ENCODE measurements around the gene GALNT16. TPM values are rescaled to one million over a fixed set of nuclear protein-coding genes. Genes with fewer than 3 reads are reported as not detected.

Gene GALNT16
- total and polyA plus RNA-seq, 2 donors (not counting 3 experiments of a cell fraction or from before 2014, with no cell fraction given): 0.39 to 0.49 TPM

GRCh38 chr14:69325086-69325485 lies 65.1 kb downstream of the GALNT16 start:
- POLR2A ChIA-PET: no interaction called here
- no peaks in the 10 kb centered on the region for H3K9me3 ChIP-seq (replicated peaks; ENCODE audit: control insufficient read depth, insufficient read depth, low read length)
- H3K79me2 ChIP-seq (ENCODE audit: control insufficient read depth, insufficient read depth, low read length): no peaks in the 10 kb centered on the region
- no peaks in the 10 kb centered on the region for H4K20me1 ChIP-seq (replicated peaks; ENCODE audit: control insufficient read depth, extremely low read depth, insufficient read depth, low read length)
- H3K9ac ChIP-seq (replicated peaks; ENCODE audit: extremely low read depth, insufficient read depth, low read length): no peak overlapping the region
- no peaks in the 10 kb centered on the region for H3K4me1 ChIP-seq (ENCODE audit: control insufficient read depth, extremely low read depth, insufficient read depth, low read length)
- intact Hi-C loops (cut with micrococcal nuclease) (no loop called here), dilution Hi-C loops (cut with MboI; ENCODE audit: extremely low pct_ligation_motif_present, low sequenced_read_pairs) (no loop called here)
- FAIRE-seq (no peak), DNase-seq (ENCODE audit: low read depth, low spot score) (no peak)
- no peak overlapping the region for H3K27ac ChIP-seq (ENCODE audit: insufficient read depth, low read depth, low read length)
- TF ChIP-seq EZH2 (IDR thresholded peaks at IDR 0.05; ENCODE audit: borderline replicate concordance, low read depth, low read length, severe bottlenecking) (no peak), MYC (IDR thresholded peaks at IDR 0.05; ENCODE audit: low read depth, low read length) (no peak), GATA2 (IDR thresholded peaks at IDR 0.05; ENCODE audit: insufficient read depth, insufficient read length, low read depth, low read length) (no peak)
- H3K4me2 ChIP-seq (ENCODE audit: insufficient read depth, low read length): no peak overlapping the region
- no peaks in the 10 kb centered on the region for H3K36me3 ChIP-seq (ENCODE audit: control insufficient read depth in 2 of 2, extremely low read depth in 1 of 2, insufficient read depth in 2 of 2, low read length in 2 of 2)
- no peak overlapping the region for H2AFZ ChIP-seq (ENCODE audit: low read depth, low read length)
- CTCF ChIA-PET: no interaction called here
- H3K9me1 ChIP-seq (replicated peaks; ENCODE audit: control insufficient read depth, extremely low read depth, insufficient read depth, low read length): no peaks in the 10 kb centered on the region
- H3K4me3 ChIP-seq (replicated peaks in 1 of 3; ENCODE audit: insufficient read depth in 1 of 3, low read depth in 1 of 3, low read length in 3 of 3): no peak overlapping the region
- no TSS peak for BruUV-seq (replicated peaks)
- peaks cover 0 to 4% of the 10 kb centered on the region in 2 experiments for H3K27me3 ChIP-seq (ENCODE audit: control insufficient read depth in 2 of 2, insufficient read depth in 2 of 2, low read length in 2 of 2)

- no peak for FAIRE-seq
- dilution Hi-C loops (cut with MboI; ENCODE audit: extremely low pct_ligation_motif_present, low sequenced_read_pairs): no loop called here
Measured at GRCh38 chr14:69325646-69326265, 65.8 kb downstream of the GALNT16 start.

More at GRCh38 chr14:69325646-69326265, 65.8 kb downstream of the GALNT16 start:
- Histone ChIP-seq H4K20me1 (replicated peaks; ENCODE audit: control insufficient read depth, extremely low read depth, insufficient read depth, low read length) (no peaks in the 10 kb centered on the region), H3K27ac (ENCODE audit: insufficient read depth, low read depth, low read length) (no peak overlapping the region), H3K4me1 (ENCODE audit: control insufficient read depth, extremely low read depth, insufficient read depth, low read length) (no peaks in the 10 kb centered on the region), H3K9ac (replicated peaks; ENCODE audit: extremely low read depth, insufficient read depth, low read length) (no peak overlapping the region), H3K36me3 (ENCODE audit: control insufficient read depth in 2 of 2, extremely low read depth in 1 of 2, insufficient read depth in 2 of 2, low read length in 2 of 2) (no peaks in the 10 kb centered on the region), H3K79me2 (ENCODE audit: control insufficient read depth, insufficient read depth, low read length) (no peaks in the 10 kb centered on the region), H3K9me3 (replicated peaks; ENCODE audit: control insufficient read depth, insufficient read depth, low read length) (no peaks in the 10 kb centered on the region), H2AFZ (ENCODE audit: low read depth, low read length) (no peak overlapping the region), H3K27me3 (ENCODE audit: control insufficient read depth in 2 of 2, insufficient read depth in 2 of 2, low read length in 2 of 2) (peaks cover 0 to 4% of the 10 kb centered on the region in 2 experiments), H3K4me3 (replicated peaks in 1 of 3; ENCODE audit: insufficient read depth in 1 of 3, low read depth in 1 of 3, low read length in 3 of 3) (no peak overlapping the region), H3K9me1 (replicated peaks; ENCODE audit: control insufficient read depth, extremely low read depth, insufficient read depth, low read length) (no peaks in the 10 kb centered on the region), H3K4me2 (ENCODE audit: insufficient read depth, low read length) (no peak overlapping the region)
- TF ChIP-seq CTCF (IDR thresholded peaks at IDR 0.05; ENCODE audit: extremely low read depth in 1 of 2, insufficient read depth in 1 of 2, low read depth in 1 of 2, low read length in 2 of 2): peak in 1 of 2 donors; percentile 5
- TF ChIP-seq EZH2 (IDR thresholded peaks at IDR 0.05; ENCODE audit: borderline replicate concordance, low read depth, low read length, severe bottlenecking): no peak
- CTCF ChIA-PET: no interaction called here
- no TSS peak for BruUV-seq (replicated peaks)
- intact Hi-C loops (cut with micrococcal nuclease): no loop called here
- POLR2A ChIA-PET: no interaction called here
- DNase-seq (ENCODE audit: low read depth, low spot score): no peak

Data from endothelial cell of umbilical vein (primary cell).